ENCODE data around the gene PCDHA6.

PCDHA6 gene

GRCh38 chr5:140868721-140869554 is 41.2 kb downstream of the PCDHA6 start, which contains the start of gene PCDHA11:
TSS of gene PCDHA11 (plus strand) at chr5:140868957. CDS start at chr5:140869104, 147 bp downstream.
- peak within 1 kb of the TSS; percentile 70 for H4K12ac ChIP-seq (ENCODE audit: low read depth, low read length)
- H3K4me3 ChIP-seq (ENCODE audit: low read depth, low read length) = peak within 1 kb of the TSS; percentile 75
- H2AFZ ChIP-seq (ENCODE audit: insufficient read depth, low read length, poor library complexity) = no peak within 1 kb of the TSS
- peaks cover 13 to 15% of the 10 kb centered on the region in 2 experiments for H3K36me3 ChIP-seq (ENCODE audit: control insufficient read depth in 1 of 2, insufficient read depth in 2 of 2, low read length in 2 of 2)
- peaks cover 8% of the 10 kb centered on the region for H3K9me3 ChIP-seq (ENCODE audit: insufficient read depth, low read depth, low read length)
- H3K18ac ChIP-seq (ENCODE audit: low read length) = no peak within 1 kb of the TSS
- H2BK120ac ChIP-seq (ENCODE audit: insufficient read depth, low read length, poor library complexity) = no peak within 1 kb of the TSS
- no peak within 1 kb of the TSS for H3K23ac ChIP-seq (ENCODE audit: low read length)
- H3K27me3 ChIP-seq (ENCODE audit: insufficient read depth, low read length) = no peaks in the 10 kb centered on the region
- no peak within 1 kb of the TSS for H3K27ac ChIP-seq (ENCODE audit: low read depth, low read length)
- WGBS (ENCODE audit: extremely low coverage, insufficient coverage, insufficient read length) = no CpG with 5 or more reads among the region's 41 CpGs
- H3K4me2 ChIP-seq (ENCODE audit: low read length) = peak within 1 kb of the TSS; percentile 72
- H2BK5ac ChIP-seq (ENCODE audit: low read depth, low read length, poor library complexity) = no peak within 1 kb of the TSS
- DNase-seq = no peak
- H3K4me1 ChIP-seq (ENCODE audit: control insufficient read depth in 1 of 2, insufficient read depth in 2 of 2, low read length in 2 of 2) = no peaks in the 10 kb centered on the region
- H2BK12ac ChIP-seq (ENCODE audit: low read length) = no peak within 1 kb of the TSS
- peak within 1 kb of the TSS; percentile 58 for H4K8ac ChIP-seq (ENCODE audit: low read depth, low read length)
- H2AK5ac ChIP-seq (ENCODE audit: low read length) = no peak within 1 kb of the TSS
- H3K4ac ChIP-seq (ENCODE audit: low read depth, low read length) = no peak within 1 kb of the TSS
- H3K9ac ChIP-seq (ENCODE audit: low read length) = peak within 1 kb of the TSS; percentile 60
- peak within 1 kb of the TSS; percentile 40 for H3K14ac ChIP-seq (ENCODE audit: low read length)
- peak within 1 kb of the TSS; percentile 35 for H4K91ac ChIP-seq (ENCODE audit: low read depth, low read length)
- H3K79me1 ChIP-seq (ENCODE audit: low read length) = no peaks in the 10 kb centered on the region
- no peaks in the 10 kb centered on the region for H3K79me2 ChIP-seq (ENCODE audit: control insufficient read depth, insufficient read depth, low read length, poor library complexity)

- DNase-seq = no peak
- no peak overlapping the region for H2BK120ac ChIP-seq (ENCODE audit: insufficient read depth, low read length, poor library complexity)
- no peak overlapping the region for H3K23ac ChIP-seq (ENCODE audit: low read length)
- H2AFZ ChIP-seq (ENCODE audit: insufficient read depth, low read length, poor library complexity) = no peak overlapping the region
- H3K79me2 ChIP-seq (ENCODE audit: control insufficient read depth, insufficient read depth, low read length, poor library complexity) = no peaks in the 10 kb centered on the region
- H3K79me1 ChIP-seq (ENCODE audit: low read length) = no peaks in the 10 kb centered on the region
- no peaks in the 10 kb centered on the region for H3K4me1 ChIP-seq (ENCODE audit: control insufficient read depth in 1 of 2, insufficient read depth in 2 of 2, low read length in 2 of 2)
- H4K12ac ChIP-seq (ENCODE audit: low read depth, low read length) = peak overlapping the region; percentile 70
- peak overlapping the region; percentile 72 for H3K4me2 ChIP-seq (ENCODE audit: low read length)
- no peak overlapping the region for H4K8ac ChIP-seq (ENCODE audit: low read depth, low read length)
- no CpG with 5 or more reads among the region's 5 CpGs for WGBS (ENCODE audit: extremely low coverage, insufficient coverage, insufficient read length)
- H2AK5ac ChIP-seq (ENCODE audit: low read length) = no peak overlapping the region
- peaks cover 8% of the 10 kb centered on the region for H3K9me3 ChIP-seq (ENCODE audit: insufficient read depth, low read depth, low read length)
- peak overlapping the region; percentile 75 for H3K4me3 ChIP-seq (ENCODE audit: low read depth, low read length)
- H3K36me3 ChIP-seq (ENCODE audit: control insufficient read depth in 1 of 2, insufficient read depth in 2 of 2, low read length in 2 of 2) = peaks cover 13 to 15% of the 10 kb centered on the region in 2 experiments
- no peak overlapping the region for H3K14ac ChIP-seq (ENCODE audit: low read length)
- H3K27ac ChIP-seq (ENCODE audit: low read depth, low read length) = no peak overlapping the region
- H3K9ac ChIP-seq (ENCODE audit: low read length) = no peak overlapping the region
- H2BK5ac ChIP-seq (ENCODE audit: low read depth, low read length, poor library complexity) = no peak overlapping the region
- no peak overlapping the region for H3K18ac ChIP-seq (ENCODE audit: low read length)
- H3K4ac ChIP-seq (ENCODE audit: low read depth, low read length) = no peak overlapping the region
- H3K27me3 ChIP-seq (ENCODE audit: insufficient read depth, low read length) = no peaks in the 10 kb centered on the region
- no peak overlapping the region for H4K91ac ChIP-seq (ENCODE audit: low read depth, low read length)
- no peak overlapping the region for H2BK12ac ChIP-seq (ENCODE audit: low read length)
These were observed 41.8 kb downstream of the PCDHA6 start for GRCh38 chr5:140869555-140869886.

DNA sequence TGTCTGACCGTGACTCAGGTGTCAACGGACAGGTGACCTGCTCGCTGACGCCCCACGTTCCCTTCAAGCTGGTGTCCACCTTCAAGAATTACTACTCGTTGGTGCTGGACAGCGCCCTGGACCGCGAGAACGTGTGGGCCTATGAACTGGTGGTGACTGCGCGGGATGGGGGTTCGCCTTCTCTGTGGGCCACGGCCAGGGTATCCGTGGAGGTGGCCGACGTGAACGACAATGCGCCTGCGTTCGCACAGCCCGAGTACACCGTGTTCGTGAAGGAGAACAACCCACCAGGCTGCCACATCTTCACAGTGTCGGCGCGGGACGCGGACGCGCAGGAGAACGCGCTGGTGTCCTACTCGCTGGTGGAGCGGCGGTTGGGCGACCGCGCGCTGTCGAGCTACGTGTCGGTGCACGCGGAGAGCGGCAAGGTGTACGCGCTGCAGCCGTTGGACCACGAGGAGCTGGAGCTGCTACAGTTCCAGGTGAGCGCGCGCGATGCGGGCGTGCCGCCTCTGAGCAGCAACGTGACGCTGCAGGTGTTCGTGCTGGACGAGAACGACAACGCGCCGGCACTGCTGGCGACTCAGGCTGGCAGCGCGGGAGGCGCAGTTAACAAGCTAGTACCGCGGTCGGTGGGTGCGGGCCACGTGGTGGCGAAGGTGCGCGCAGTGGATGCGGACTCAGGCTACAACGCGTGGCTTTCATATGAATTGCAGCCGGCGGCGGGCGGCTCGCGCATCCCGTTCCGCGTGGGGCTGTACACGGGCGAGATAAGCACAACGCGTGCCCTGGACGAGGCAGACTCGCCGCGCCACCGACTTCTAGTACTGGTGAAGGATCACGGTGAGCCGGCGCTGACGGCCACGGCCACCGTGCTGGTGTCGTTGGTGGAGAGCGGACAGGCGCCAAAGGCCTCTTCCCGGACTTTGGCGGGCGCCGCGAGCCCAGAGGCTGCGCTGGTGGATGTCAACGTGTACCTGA is 42.8 kb downstream of the PCDHA6 start:
- peaks cover 8% of the 10 kb centered on the region for H3K9me3 ChIP-seq (ENCODE audit: insufficient read depth, low read depth, low read length)
- H3K79me1 ChIP-seq (ENCODE audit: low read length) = no peaks in the 10 kb centered on the region
- WGBS (ENCODE audit: extremely low coverage, insufficient coverage, insufficient read length) = no CpG with 5 or more reads among the region's 114 CpGs
- H4K91ac ChIP-seq (ENCODE audit: low read depth, low read length) = no peak overlapping the region
- H3K79me2 ChIP-seq (ENCODE audit: control insufficient read depth, insufficient read depth, low read length, poor library complexity) = peaks cover 2% of the 10 kb centered on the region
- no peak overlapping the region for H4K12ac ChIP-seq (ENCODE audit: low read depth, low read length)
- DNase-seq = no peak
- no peak overlapping the region for H3K23ac ChIP-seq (ENCODE audit: low read length)
- no peak overlapping the region for H3K4ac ChIP-seq (ENCODE audit: low read depth, low read length)
- H2BK12ac ChIP-seq (ENCODE audit: low read length) = no peak overlapping the region
- H3K4me1 ChIP-seq (ENCODE audit: control insufficient read depth in 1 of 2, insufficient read depth in 2 of 2, low read length in 2 of 2) = no peaks in the 10 kb centered on the region
- no peak overlapping the region for H3K4me2 ChIP-seq (ENCODE audit: low read length)
- no peak overlapping the region for H3K27ac ChIP-seq (ENCODE audit: low read depth, low read length)
- no peak overlapping the region for H3K14ac ChIP-seq (ENCODE audit: low read length)
- no peak overlapping the region for H4K8ac ChIP-seq (ENCODE audit: low read depth, low read length)
- no peaks in the 10 kb centered on the region for H3K27me3 ChIP-seq (ENCODE audit: insufficient read depth, low read length)
- no peak overlapping the region for H2BK5ac ChIP-seq (ENCODE audit: low read depth, low read length, poor library complexity)
- no peak overlapping the region for H3K9ac ChIP-seq (ENCODE audit: low read length)
- no peak overlapping the region for H2AFZ ChIP-seq (ENCODE audit: insufficient read depth, low read length, poor library complexity)
- H3K4me3 ChIP-seq (ENCODE audit: low read depth, low read length) = peak overlapping the region; percentile 34
- H3K18ac ChIP-seq (ENCODE audit: low read length) = no peak overlapping the region
- H2AK5ac ChIP-seq (ENCODE audit: low read length) = no peak overlapping the region
- no peak overlapping the region for H2BK120ac ChIP-seq (ENCODE audit: insufficient read depth, low read length, poor library complexity)
- H3K36me3 ChIP-seq (ENCODE audit: control insufficient read depth in 1 of 2, insufficient read depth in 2 of 2, low read length in 2 of 2) = peaks cover 13 to 15% of the 10 kb centered on the region in 2 experiments
